ENCODE results near the gene LIX1L.
"Not testable (repeated sequence)": the region's sequence is repeated elsewhere in the genome, so short reads cannot be mapped to it uniquely, and the experiment has no call there.

LIX1L gene

DNA sequence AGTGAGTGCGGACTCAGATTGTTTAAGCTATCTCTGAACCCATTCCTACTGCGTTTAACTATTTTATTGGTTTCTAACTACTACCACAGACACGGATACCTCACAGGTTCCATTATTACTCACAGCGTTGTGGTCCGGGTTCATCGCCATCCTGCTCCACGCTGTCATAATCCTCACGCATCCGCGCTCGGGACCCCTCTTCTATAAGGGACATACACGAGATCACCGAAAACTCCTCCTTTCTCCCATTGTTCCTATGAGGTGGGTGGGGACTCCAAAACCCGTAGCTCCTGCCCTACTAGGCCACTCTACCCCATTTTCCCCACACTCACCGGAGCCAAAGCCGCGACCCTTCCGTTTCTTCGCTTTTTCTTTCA lies 31.1 kb downstream of the LIX1L start:
- peak overlapping the region; percentile 94 for H3K9ac ChIP-seq (ENCODE audit: low read length)
- H3K4me1 ChIP-seq (ENCODE audit: control insufficient read depth, insufficient read depth, low read length): peaks cover 20% of the 10 kb centered on the region

DNA sequence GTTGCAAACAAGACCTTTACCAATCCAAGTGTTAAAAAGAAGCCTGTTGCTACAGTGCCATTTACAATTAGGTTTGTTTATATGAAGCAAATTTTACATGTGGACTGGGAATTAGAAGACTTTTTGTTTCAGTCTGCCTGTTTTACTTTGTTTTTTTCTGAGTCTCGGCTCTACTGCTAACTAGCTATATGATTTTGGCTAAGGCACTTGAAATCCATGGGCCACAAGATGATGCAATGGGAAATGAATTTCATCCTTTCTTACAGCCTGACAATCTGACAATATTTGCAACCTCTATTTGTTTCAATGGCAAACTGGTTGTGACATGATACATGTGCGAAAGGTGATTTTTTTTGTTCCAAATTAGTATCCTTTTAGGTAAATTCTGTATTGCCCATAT lies 35.6 kb downstream of the LIX1L start:
- Histone ChIP-seq H3K9me3 (ENCODE audit: control insufficient read depth, low read length) (no peaks in the 10 kb centered on the region), H3K9ac (ENCODE audit: low read length) (no peak overlapping the region), H3K36me3 (ENCODE audit: control insufficient read depth, insufficient read depth, low read length, severe bottlenecking) (peaks cover 21% of the 10 kb centered on the region), H3K4me3 (ENCODE audit: low read length) (no peak overlapping the region), H3K4me1 (ENCODE audit: control insufficient read depth, insufficient read depth, low read length) (peaks cover 34% of the 10 kb centered on the region), H3K27me3 (replicated peaks; ENCODE audit: control insufficient read depth, insufficient read depth, low read length) (no peaks in the 10 kb centered on the region)
- DNase-seq (ENCODE audit: low read depth): peak; percentile 55

More for the DNA sequence above, 31.1 kb downstream of the LIX1L start:
- no peaks in the 10 kb centered on the region for H3K27me3 ChIP-seq (replicated peaks; ENCODE audit: control insufficient read depth, insufficient read depth, low read length)
- peak overlapping the region; percentile 92 for H3K4me3 ChIP-seq (ENCODE audit: low read length)
- DNase-seq (ENCODE audit: low read depth): no peak
- H3K9me3 ChIP-seq (ENCODE audit: control insufficient read depth, low read length): no peaks in the 10 kb centered on the region
- H3K36me3 ChIP-seq (ENCODE audit: control insufficient read depth, insufficient read depth, low read length, severe bottlenecking): peaks cover 21% of the 10 kb centered on the region

DNA sequence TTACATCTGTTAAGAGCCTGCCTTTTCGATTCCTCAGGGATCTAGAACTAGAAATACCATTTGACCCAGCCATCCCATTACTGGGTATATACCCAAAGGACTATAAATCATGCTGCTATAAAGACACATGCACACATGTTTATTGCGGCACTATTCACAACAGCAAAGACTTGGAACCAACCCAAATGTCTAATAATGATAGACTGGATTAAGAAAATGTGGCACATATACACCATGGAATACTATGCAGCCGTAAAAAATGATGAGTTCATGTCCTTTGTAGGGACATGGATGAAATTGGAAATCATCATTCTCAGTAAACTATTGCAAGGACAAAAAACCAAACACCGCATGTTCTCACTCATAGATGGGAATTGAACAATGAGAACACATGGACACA lies 37.5 kb downstream of the LIX1L start:
- DNase-seq (ENCODE audit: low read depth); H3K9me3 ChIP-seq (ENCODE audit: control insufficient read depth, low read length); H3K4me3 ChIP-seq (ENCODE audit: low read length); H3K9ac ChIP-seq (ENCODE audit: low read length); H3K27me3 ChIP-seq (replicated peaks; ENCODE audit: control insufficient read depth, insufficient read depth, low read length): not testable (repeated sequence)
- Histone ChIP-seq H3K36me3 (ENCODE audit: control insufficient read depth, insufficient read depth, low read length, severe bottlenecking) (peaks cover 23% of the 10 kb centered on the region), H3K4me1 (ENCODE audit: control insufficient read depth, insufficient read depth, low read length) (peaks cover 32% of the 10 kb centered on the region)

DNA sequence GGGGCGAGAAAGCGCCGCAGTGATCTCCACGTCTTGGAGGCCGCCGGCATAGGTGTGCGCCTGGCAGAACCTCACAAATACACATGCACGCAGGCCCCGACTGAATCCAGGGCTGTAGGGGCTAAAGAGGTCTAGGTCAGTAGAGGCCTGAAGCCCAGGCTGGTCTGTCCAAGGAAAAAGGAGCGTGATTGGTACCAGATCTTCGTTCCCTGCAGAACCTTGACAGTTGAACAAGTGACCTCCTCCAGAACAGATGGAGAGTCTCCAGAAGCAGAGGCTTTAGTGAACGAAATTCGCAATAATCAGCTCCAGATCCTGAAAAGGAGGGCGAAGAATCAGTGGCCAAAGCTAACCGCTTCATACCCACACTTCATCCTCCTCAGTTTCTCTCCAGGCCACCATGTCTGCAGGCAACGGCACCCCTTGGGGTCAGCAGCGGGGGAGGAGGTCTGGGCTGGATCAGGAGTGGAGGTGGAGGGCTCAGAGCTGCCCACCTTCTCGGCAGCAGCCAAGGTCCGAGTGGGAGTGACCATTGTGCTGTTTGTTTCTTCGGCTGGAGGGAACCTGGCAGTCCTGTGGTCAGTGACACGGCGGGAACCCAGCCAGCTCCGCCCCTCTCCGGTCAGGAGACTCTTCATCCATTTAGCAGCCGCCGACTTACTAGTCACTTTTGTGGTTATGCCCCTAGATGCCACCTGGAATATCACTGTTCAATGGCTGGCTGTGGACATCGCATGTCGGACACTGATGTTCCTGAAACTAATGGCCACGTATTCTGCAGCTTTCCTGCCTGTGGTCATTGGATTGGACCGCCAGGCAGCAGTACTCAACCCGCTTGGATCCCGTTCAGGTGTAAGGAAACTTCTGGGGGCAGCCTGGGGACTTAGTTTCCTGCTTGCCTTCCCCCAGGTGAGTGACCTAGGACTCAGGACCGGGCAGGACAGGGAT lies 38.6 kb downstream of the LIX1L start:
- peaks cover 25% of the 10 kb centered on the region for H3K36me3 ChIP-seq (ENCODE audit: control insufficient read depth, insufficient read depth, low read length, severe bottlenecking)

DNA sequence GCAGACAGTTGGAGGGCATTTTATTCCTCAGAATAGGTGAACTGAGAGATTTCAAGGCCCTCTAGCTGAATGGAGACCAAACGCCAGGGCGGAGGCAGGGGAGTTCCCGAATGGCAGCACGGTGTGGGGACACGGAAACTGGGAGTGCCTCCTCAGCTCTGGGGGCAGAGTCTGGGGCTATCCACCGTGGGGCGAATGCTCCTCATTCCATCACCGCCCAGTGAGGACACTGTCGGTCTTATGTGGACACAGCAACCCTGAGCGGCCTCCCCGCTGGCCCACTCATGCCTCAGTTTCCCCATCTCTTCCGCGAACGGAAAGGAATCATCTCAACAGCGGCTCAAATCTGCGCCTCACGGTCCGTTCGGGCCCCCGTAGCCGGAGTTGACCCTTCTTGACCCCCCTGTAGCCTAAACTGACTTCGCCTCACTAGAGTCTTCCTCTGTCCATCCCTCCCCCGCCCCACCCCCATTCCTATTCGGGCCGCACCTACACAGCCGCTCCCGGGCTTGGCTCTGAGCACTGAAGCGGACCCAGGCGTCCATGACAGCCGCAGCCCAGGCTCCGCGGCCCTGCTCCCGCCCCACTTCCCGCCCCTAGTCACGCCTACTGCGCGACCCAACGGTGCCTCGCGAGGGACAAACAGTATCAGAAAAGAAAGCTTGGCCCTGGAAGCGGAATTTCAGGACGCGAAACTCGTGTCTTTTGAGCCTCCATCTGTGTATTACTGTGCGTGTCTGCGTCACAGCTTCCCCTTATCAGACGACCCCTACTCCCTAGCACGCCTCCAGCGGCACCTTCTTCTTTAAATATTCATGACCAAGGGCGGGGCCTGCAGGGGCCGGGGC lies 39.4 kb downstream of the LIX1L start, which contains the start of gene PEX11B:
PEX11B (minus strand) TSS at position 574 of the 848 bp plus-strand sequence; CDS start at position 545, 29 bp downstream.
- peak; percentile 94 for DNase-seq (ENCODE audit: low read depth)
- peak within 1 kb of the TSS; percentile 99 for H3K4me3 ChIP-seq (ENCODE audit: low read length)
- H3K4me1 ChIP-seq (ENCODE audit: control insufficient read depth, insufficient read depth, low read length): peaks cover 32% of the 10 kb centered on the region
- no peaks in the 10 kb centered on the region for H3K27me3 ChIP-seq (replicated peaks; ENCODE audit: control insufficient read depth, insufficient read depth, low read length)
- peaks cover 19% of the 10 kb centered on the region for H3K36me3 ChIP-seq (ENCODE audit: control insufficient read depth, insufficient read depth, low read length, severe bottlenecking)
- H3K9me3 ChIP-seq (ENCODE audit: control insufficient read depth, low read length): no peaks in the 10 kb centered on the region
- peak within 1 kb of the TSS; percentile 98 for H3K9ac ChIP-seq (ENCODE audit: low read length)

More for the DNA sequence above, 38.6 kb downstream of the LIX1L start:
- H3K9me3 ChIP-seq (ENCODE audit: control insufficient read depth, low read length): no peaks in the 10 kb centered on the region
- H3K4me1 ChIP-seq (ENCODE audit: control insufficient read depth, insufficient read depth, low read length): peaks cover 32% of the 10 kb centered on the region
- H3K27me3 ChIP-seq (replicated peaks; ENCODE audit: control insufficient read depth, insufficient read depth, low read length): no peaks in the 10 kb centered on the region
- H3K4me3 ChIP-seq (ENCODE audit: low read length): peak overlapping the region; percentile 99
- H3K9ac ChIP-seq (ENCODE audit: low read length): peak overlapping the region; percentile 98
- DNase-seq (ENCODE audit: low read depth): peak; percentile 41

DNA sequence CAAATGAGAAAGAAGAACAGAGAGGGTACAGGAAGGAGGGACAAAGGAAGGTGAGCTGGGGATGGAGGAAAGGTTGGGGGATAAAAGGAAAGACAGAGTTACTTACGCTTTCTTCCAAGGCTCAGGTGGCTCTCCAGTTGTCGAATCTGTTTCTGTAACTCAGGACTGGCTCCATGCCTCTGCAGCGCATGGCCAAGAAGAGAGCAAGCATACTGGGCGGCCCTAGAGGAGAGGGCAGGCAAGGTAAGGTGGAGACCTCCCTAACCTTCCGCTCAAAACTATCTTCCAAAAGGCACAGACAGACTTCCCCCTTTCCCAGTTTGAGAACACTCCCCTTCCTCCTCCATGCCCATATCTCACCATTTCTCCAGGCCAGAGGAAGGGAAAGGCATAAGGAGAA lies 40.2 kb downstream of the LIX1L start:
- H3K9ac ChIP-seq (ENCODE audit: low read length): peak overlapping the region; percentile 98
- H3K27me3 ChIP-seq (replicated peaks; ENCODE audit: control insufficient read depth, insufficient read depth, low read length): no peaks in the 10 kb centered on the region
- H3K36me3 ChIP-seq (ENCODE audit: control insufficient read depth, insufficient read depth, low read length, severe bottlenecking): peaks cover 23% of the 10 kb centered on the region
- DNase-seq (ENCODE audit: low read depth): no peak
- H3K9me3 ChIP-seq (ENCODE audit: control insufficient read depth, low read length): no peaks in the 10 kb centered on the region
- peak overlapping the region; percentile 99 for H3K4me3 ChIP-seq (ENCODE audit: low read length)
- H3K4me1 ChIP-seq (ENCODE audit: control insufficient read depth, insufficient read depth, low read length): peaks cover 32% of the 10 kb centered on the region

DNA sequence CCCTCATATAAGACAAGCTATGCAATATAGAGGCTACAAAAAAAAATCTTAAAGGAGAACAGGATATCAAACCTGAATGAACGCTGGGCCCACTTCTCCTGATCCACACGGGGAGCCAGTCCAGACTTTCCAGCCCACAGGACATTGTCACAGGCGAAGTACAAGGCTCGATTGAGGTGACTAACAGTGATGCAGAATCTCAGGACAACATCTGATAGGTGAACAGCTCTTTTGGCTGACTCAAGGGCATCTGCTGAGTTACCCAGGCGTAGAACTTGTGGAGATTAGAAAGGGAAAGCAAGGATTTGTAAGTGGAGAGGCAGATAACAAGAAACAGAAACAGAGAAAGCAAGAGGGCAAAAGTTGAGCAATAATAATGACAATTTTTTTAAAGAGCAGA lies 41.1 kb downstream of the LIX1L start:
- peak; percentile 13 for DNase-seq (ENCODE audit: low read depth)
- Histone ChIP-seq H3K4me1 (ENCODE audit: control insufficient read depth, insufficient read depth, low read length) (peaks cover 27% of the 10 kb centered on the region), H3K4me3 (ENCODE audit: low read length) (no peak overlapping the region), H3K36me3 (ENCODE audit: control insufficient read depth, insufficient read depth, low read length, severe bottlenecking) (peaks cover 31% of the 10 kb centered on the region), H3K27me3 (replicated peaks; ENCODE audit: control insufficient read depth, insufficient read depth, low read length) (no peaks in the 10 kb centered on the region), H3K9me3 (ENCODE audit: control insufficient read depth, low read length) (no peaks in the 10 kb centered on the region), H3K9ac (ENCODE audit: low read length) (peak overlapping the region; percentile 49)

DNA sequence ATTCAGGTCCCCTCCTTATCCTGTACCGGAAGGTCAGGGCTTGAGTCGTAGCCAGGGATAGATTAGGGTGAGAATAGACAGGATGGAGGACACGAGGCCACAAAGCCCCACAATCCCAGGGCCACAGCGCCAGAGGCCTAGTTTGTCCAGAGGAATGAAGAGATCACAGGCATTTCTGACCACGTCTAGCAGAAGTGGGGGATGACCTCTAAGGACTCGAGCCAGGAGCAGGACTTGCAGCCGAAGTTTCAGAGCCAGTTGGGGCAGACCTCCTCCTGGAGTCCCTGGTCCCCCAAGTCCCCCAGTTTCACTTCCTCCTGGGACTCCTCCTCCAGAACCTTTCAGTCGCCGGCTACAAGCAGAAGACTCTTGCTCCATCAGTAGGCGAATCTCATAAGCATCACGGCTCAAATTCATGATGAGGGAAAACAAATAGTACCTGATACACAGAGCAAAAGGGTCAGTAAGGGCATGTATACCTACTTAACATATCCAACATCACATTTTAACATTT lies 45.6 kb downstream of the LIX1L start:
- H3K4me3 ChIP-seq (ENCODE audit: low read length): no peak overlapping the region
- peaks cover 43% of the 10 kb centered on the region for H3K36me3 ChIP-seq (ENCODE audit: control insufficient read depth, insufficient read depth, low read length, severe bottlenecking)
- H3K9me3 ChIP-seq (ENCODE audit: control insufficient read depth, low read length): no peaks in the 10 kb centered on the region
- H3K27me3 ChIP-seq (replicated peaks; ENCODE audit: control insufficient read depth, insufficient read depth, low read length): no peaks in the 10 kb centered on the region
- no peak overlapping the region for H3K9ac ChIP-seq (ENCODE audit: low read length)
- peaks cover 28% of the 10 kb centered on the region for H3K4me1 ChIP-seq (ENCODE audit: control insufficient read depth, insufficient read depth, low read length)
- DNase-seq (ENCODE audit: low read depth): no peak

DNA sequence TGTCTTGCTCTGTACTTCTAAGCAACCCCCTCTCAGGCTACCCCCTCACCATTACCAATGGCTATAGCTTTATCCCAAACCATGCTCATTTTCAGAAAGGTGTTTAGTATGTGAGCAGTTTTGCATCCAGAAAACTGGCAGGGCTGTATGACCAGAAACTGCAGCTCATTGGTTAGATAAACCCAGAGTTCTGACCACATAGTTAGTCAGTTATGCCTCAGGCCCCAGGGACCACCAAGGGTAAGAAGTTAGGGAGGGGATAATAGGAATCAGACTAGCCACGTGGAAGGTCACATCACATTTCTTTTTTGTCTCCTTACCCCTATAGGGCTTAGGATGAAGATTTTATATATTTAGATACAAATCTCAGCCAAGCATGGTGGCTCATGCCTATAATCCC lies 49.2 kb downstream of the LIX1L start:
- DNase-seq (ENCODE audit: low read depth): no peak
- Histone ChIP-seq H3K4me1 (ENCODE audit: control insufficient read depth, insufficient read depth, low read length) (peaks cover 26% of the 10 kb centered on the region), H3K9ac (ENCODE audit: low read length) (peak overlapping the region; percentile 14), H3K9me3 (ENCODE audit: control insufficient read depth, low read length) (no peaks in the 10 kb centered on the region), H3K36me3 (ENCODE audit: control insufficient read depth, insufficient read depth, low read length, severe bottlenecking) (peaks cover 27% of the 10 kb centered on the region), H3K27me3 (replicated peaks; ENCODE audit: control insufficient read depth, insufficient read depth, low read length) (no peaks in the 10 kb centered on the region), H3K4me3 (ENCODE audit: low read length) (peak overlapping the region; percentile 8)

DNA sequence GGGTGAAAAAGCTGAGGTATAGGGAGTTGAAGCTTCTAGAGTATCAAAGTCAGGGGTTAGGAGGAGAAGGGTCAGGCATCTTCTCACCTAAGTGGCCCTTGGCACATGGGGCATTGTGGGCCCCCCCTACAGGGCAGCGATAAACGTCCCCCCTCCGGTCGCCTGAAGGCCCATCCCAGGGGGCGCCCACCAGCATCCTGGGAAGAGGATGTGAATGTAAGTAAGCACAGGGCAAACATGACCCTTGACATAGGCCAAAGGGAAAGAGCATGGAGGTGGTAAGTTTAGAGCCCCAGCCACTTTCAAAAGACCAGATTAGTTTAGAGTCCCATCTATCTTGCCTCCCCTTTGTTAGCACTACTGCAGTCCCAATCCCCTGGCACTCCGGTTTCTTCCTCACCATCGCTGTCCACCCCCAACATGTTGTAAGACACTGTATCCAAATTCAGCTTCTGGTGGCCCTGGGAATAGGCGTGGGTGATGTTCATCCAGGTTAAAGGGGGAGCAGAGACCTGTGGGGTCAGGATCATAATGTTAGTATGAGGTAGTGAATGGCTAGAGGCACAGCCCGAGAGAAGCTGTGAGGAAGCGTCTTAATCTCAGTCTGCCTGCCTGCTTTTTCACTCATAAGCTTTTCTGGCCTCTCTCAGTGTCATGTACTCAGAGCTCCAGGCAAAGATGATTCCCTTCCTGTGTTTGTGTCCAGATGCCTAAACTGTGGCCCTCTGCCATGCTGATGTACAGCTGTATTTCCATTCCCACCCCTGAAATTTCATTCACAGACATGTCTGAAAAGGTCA lies 50.7 kb downstream of the LIX1L start:
- Histone ChIP-seq H3K4me3 (ENCODE audit: low read length) (no peak overlapping the region), H3K9me3 (ENCODE audit: control insufficient read depth, low read length) (no peaks in the 10 kb centered on the region), H3K36me3 (ENCODE audit: control insufficient read depth, insufficient read depth, low read length, severe bottlenecking) (peaks cover 16% of the 10 kb centered on the region), H3K9ac (ENCODE audit: low read length) (peak overlapping the region; percentile 37), H3K4me1 (ENCODE audit: control insufficient read depth, insufficient read depth, low read length) (peaks cover 26% of the 10 kb centered on the region), H3K27me3 (replicated peaks; ENCODE audit: control insufficient read depth, insufficient read depth, low read length) (no peaks in the 10 kb centered on the region)
- peak; percentile 2 for DNase-seq (ENCODE audit: low read depth)

All from adipocyte (in vitro differentiated cells).